HEK293 (cell line): ENCODE measurements around the gene USP21.

Source experiments
- CTCF ChIA-PET: fragments of 350-600 bp; formaldehyde crosslinking; extraction: SDS; loops from one replicate; lab custom pipeline; 2021; ENCODE audit warnings: antibody characterized with exemption; lab: Yijun Ruan, JAX
- POLR2A ChIA-PET: fragments of 300-600 bp; formaldehyde crosslinking; extraction: SDS; loops from one replicate; lab custom pipeline; 2020; ENCODE audit warnings: antibody characterized with exemption, inconsistent platforms; lab: Yijun Ruan, JAX
- H3K27ac ChIP-seq: fragments of 200-500 bp; sonication (Bioruptor generic); 2 replicates; pipeline ENCODE4 v1.5.1; 2014; ENCODE audit warnings: low read depth, low read length, control low read depth, inconsistent platforms; ENCODE audit errors: extremely low read depth
- H3K36me3 ChIP-seq, 2 experiments: fragments of 200-500 bp in 1 of 2; sonication (Bioruptor generic) in 1 of 2; 1 replicate in 1 of 2; 2 replicates in 1 of 2; pipeline ENCODE4 v1.5.1; 2014 to 2017; ENCODE audit warnings: inconsistent platforms in 2 of 2, low read length in 2 of 2; ENCODE audit not compliant: control insufficient read depth in 2 of 2, insufficient read depth in 1 of 2
- H3K4me1 ChIP-seq: fragments of 200-500 bp; sonication (Bioruptor generic); 2 replicates; pipeline ENCODE4 v1.5.1; 2014; ENCODE audit warnings: mild to moderate bottlenecking, low read length, inconsistent platforms; ENCODE audit not compliant: control insufficient read depth, insufficient read depth
- H3K4me3 ChIP-seq: 2 replicates; pipeline ENCODE4 v1.5.1; 2011; ENCODE audit warnings: low read depth, mild to moderate bottlenecking, control low read depth, low read length, moderate library complexity
- H3K9me3 ChIP-seq: fragments of 200-500 bp; sonication (Bioruptor generic); 2 replicates; pipeline ENCODE4 v1.5.1; 2014; ENCODE audit warnings: low read depth, low read length, inconsistent platforms; ENCODE audit not compliant: control insufficient read depth, insufficient read depth
- AEBP2 ChIP-seq: fragments of 450-650 bp; formaldehyde crosslinking; IDR thresholded peaks from 2 replicates; pipeline ENCODE4 v1.5.1; 2016; ENCODE audit warnings: missing biosample characterization, missing genetic modification characterization, borderline replicate concordance
- KLF9 ChIP-seq: fragments of 450-650 bp; formaldehyde crosslinking; IDR thresholded peaks from 2 replicates; pipeline ENCODE4 v1.5.1; 2016; ENCODE audit warnings: missing biosample characterization, missing genetic modification characterization, low read depth
- MYNN ChIP-seq: fragments of 450-650 bp; formaldehyde crosslinking; IDR thresholded peaks from 2 replicates; pipeline ENCODE4 v1.5.1; 2016; ENCODE audit warnings: missing biosample characterization, missing genetic modification characterization, borderline replicate concordance
- RBAK ChIP-seq: fragments of 450-650 bp; formaldehyde crosslinking; IDR thresholded peaks from 2 replicates; pipeline ENCODE4 v1.5.1; 2016; ENCODE audit warnings: missing biosample characterization, missing genetic modification characterization
- REST ChIP-seq: fragments of 450-650 bp; formaldehyde crosslinking; IDR thresholded peaks from 2 replicates; pipeline ENCODE4 v1.5.1; 2016; ENCODE audit warnings: missing biosample characterization, missing genetic modification characterization
- SALL2 ChIP-seq: fragments of 450-650 bp; formaldehyde crosslinking; IDR thresholded peaks from 2 replicates; pipeline ENCODE4 v1.5.0; 2017; ENCODE audit warnings: missing biosample characterization, mild to moderate bottlenecking, missing genetic modification characterization, borderline replicate concordance
- TRIM28 ChIP-seq: IDR thresholded peaks from 2 replicates; pipeline ENCODE4 v1.6.1; 2011; ENCODE audit warnings: low read length, control low read depth, borderline replicate concordance
- ZBTB20 ChIP-seq: fragments of 450-650 bp; formaldehyde crosslinking; IDR thresholded peaks from 2 replicates; pipeline ENCODE4 v1.5.1; 2016; ENCODE audit warnings: missing biosample characterization, missing genetic modification characterization
- ZBTB6 ChIP-seq: fragments of 450-650 bp; formaldehyde crosslinking; IDR thresholded peaks from 2 replicates; pipeline ENCODE4 v1.5.1; 2017; ENCODE audit warnings: missing biosample characterization, missing genetic modification characterization
- ZNF2 ChIP-seq: fragments of 450-650 bp; formaldehyde crosslinking; IDR thresholded peaks from 2 replicates; pipeline ENCODE4 v1.5.1; 2016; ENCODE audit warnings: missing biosample characterization, missing genetic modification characterization
- ZNF24 ChIP-seq: fragments of 450-650 bp; formaldehyde crosslinking; IDR thresholded peaks from 2 replicates; pipeline ENCODE4 v1.5.1; 2016; ENCODE audit warnings: missing biosample characterization, missing genetic modification characterization
- ZNF335 ChIP-seq: fragments of 450-650 bp; formaldehyde crosslinking; conservative IDR thresholded peaks from 2 replicates; pipeline ENCODE4 v1.5.1; 2016; ENCODE audit warnings: missing biosample characterization, missing genetic modification characterization
- ZNF37A ChIP-seq: fragments of 450-650 bp; IDR thresholded peaks from 2 replicates; pipeline ENCODE4 v1.5.1; 2018; ENCODE audit warnings: missing biosample characterization, missing genetic modification characterization
- ZNF426 ChIP-seq: fragments of 450-650 bp; formaldehyde crosslinking; IDR thresholded peaks from 2 replicates; pipeline ENCODE4 v1.5.1; 2017; ENCODE audit warnings: missing biosample characterization, missing genetic modification characterization, mild to moderate bottlenecking, inconsistent platforms, moderate library complexity
- ZNF514 ChIP-seq: fragments of 450-650 bp; formaldehyde crosslinking; IDR thresholded peaks from 2 replicates; pipeline ENCODE4 v1.5.1; 2016; ENCODE audit warnings: missing biosample characterization, missing genetic modification characterization
- ZNF610 ChIP-seq: fragments of 450-650 bp; formaldehyde crosslinking; IDR thresholded peaks from 2 replicates; pipeline ENCODE4 v1.5.1; 2016; ENCODE audit warnings: missing biosample characterization, missing genetic modification characterization, borderline replicate concordance
- ZNF747 ChIP-seq: fragments of 450-650 bp; formaldehyde crosslinking; IDR thresholded peaks from 2 replicates; pipeline ENCODE4 v1.5.1; 2016; ENCODE audit warnings: missing biosample characterization, missing genetic modification characterization
- TF ChIP-seq, protein P1 (sequence below): fragments of 450-650 bp; formaldehyde crosslinking; IDR thresholded peaks from 2 replicates; pipeline ENCODE4 v1.5.1; 2016; ENCODE audit warnings: missing biosample characterization, missing genetic modification characterization
- TF ChIP-seq, protein P2 (sequence below): fragments of 450-650 bp; formaldehyde crosslinking; IDR thresholded peaks from 2 replicates; pipeline ENCODE4 v1.5.1; 2016; ENCODE audit warnings: missing biosample characterization, missing genetic modification characterization
- TF ChIP-seq, protein P3 (sequence below): fragments of 450-650 bp; formaldehyde crosslinking; IDR thresholded peaks from 2 replicates; pipeline ENCODE4 v1.5.1; 2016; ENCODE audit warnings: missing biosample characterization, missing genetic modification characterization
- TF ChIP-seq, protein P4 (sequence below): fragments of 450-650 bp; formaldehyde crosslinking; IDR thresholded peaks from 2 replicates; pipeline ENCODE4 v1.5.1; 2016; ENCODE audit warnings: missing biosample characterization, missing genetic modification characterization

The USP21 gene

GRCh38 chr1:161137881-161138280, 21.4 kb upstream of the USP21 start (continued):
- TF ChIP-seq ZNF747 (tag by site-specific recombination): no peak
- no peak for TF ChIP-seq ZNF24 (tag by site-specific recombination)
- no peak for TF ChIP-seq TRIM28

GRCh38 chr1:161138431-161138830, 20.9 kb upstream of the USP21 start:
- H3K27ac ChIP-seq: no peak overlapping the region
- CTCF ChIA-PET: interaction anchor here (0.6 to 3.2 kb wide), 12 partner anchors 9 to 296 kb away, joined by 3 to 21 read pairs (median 4); partner anchors contain the start of gene KLHDC9
- peaks cover 0 to 7% of the 10 kb centered on the region in 2 experiments; a peak in 2 of 3 replicates for H3K36me3 ChIP-seq
- POLR2A ChIA-PET: interaction anchor here (1.1 kb wide), 1 partner anchor 21 kb away, joined by 3 read pairs; the partner anchor contains the start of genes NIT1 and PFDN2
- TF ChIP-seq, protein P1, sequence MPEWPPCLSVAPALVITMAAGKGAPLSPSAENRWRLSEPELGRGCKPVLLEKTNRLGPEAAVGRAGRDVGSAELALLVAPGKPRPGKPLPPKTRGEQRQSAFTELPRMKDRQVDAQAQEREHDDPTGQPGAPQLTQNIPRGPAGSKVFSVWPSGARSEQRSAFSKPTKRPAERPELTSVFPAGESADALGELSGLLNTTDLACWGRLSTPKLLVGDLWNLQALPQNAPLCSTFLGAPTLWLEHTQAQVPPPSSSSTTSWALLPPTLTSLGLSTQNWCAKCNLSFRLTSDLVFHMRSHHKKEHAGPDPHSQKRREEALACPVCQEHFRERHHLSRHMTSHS: no peak
- TF ChIP-seq, protein P2, sequence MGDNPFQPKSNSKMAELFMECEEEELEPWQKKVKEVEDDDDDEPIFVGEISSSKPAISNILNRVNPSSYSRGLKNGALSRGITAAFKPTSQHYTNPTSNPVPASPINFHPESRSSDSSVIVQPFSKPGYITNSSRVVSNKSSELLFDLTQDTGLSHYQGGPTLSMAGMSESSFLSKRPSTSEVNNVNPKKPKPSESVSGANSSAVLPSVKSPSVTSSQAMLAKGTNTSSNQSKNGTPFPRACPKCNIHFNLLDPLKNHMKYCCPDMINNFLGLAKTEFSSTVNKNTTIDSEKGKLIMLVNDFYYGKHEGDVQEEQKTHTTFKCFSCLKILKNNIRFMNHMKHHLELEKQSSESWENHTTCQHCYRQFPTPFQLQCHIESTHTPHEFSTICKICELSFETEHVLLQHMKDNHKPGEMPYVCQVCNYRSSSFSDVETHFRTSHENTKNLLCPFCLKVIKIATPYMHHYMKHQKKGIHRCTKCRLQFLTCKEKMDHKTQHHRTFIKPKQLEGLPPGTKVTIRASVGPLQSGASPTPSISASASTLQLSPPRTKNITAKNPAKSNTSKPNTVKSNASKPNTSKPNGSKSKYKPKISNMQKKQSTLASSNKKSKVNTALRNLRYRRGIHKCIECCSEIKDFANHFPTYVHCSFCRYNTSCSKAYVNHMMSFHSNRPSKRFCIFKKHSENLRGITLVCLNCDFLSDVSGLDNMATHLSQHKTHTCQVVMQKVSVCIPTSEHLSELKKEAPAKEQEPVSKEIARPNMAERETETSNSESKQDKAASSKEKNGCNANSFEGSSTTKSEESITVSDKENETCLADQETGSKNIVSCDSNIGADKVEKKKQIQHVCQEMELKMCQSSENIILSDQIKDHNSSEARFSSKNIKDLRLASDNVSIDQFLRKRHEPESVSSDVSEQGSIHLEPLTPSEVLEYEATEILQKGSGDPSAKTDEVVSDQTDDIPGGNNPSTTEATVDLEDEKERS: no peak
- TF ChIP-seq MYNN (tag by site-specific recombination) (no peak), TRIM28 (no peak), ZNF37A (no peak), ZNF610 (tag by site-specific recombination) (no peak), AEBP2 (tag by site-specific recombination) (no peak), ZBTB20 (no peak), RBAK (tag by site-specific recombination) (no peak), ZNF426 (tag by site-specific recombination) (no peak), ZBTB6 (tag by site-specific recombination) (no peak), SALL2 (no peak), KLF9 (tag by site-specific recombination) (no peak), ZNF514 (no peak), ZNF335 (tag by site-specific recombination) (no peak), ZNF2 (tag by site-specific recombination) (no peak), REST (no peak)
- TF ChIP-seq, protein P3, sequence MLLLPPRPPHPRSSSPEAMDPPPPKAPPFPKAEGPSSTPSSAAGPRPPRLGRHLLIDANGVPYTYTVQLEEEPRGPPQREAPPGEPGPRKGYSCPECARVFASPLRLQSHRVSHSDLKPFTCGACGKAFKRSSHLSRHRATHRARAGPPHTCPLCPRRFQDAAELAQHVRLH (tag by site-specific recombination): no peak
- TF ChIP-seq, protein P4, sequence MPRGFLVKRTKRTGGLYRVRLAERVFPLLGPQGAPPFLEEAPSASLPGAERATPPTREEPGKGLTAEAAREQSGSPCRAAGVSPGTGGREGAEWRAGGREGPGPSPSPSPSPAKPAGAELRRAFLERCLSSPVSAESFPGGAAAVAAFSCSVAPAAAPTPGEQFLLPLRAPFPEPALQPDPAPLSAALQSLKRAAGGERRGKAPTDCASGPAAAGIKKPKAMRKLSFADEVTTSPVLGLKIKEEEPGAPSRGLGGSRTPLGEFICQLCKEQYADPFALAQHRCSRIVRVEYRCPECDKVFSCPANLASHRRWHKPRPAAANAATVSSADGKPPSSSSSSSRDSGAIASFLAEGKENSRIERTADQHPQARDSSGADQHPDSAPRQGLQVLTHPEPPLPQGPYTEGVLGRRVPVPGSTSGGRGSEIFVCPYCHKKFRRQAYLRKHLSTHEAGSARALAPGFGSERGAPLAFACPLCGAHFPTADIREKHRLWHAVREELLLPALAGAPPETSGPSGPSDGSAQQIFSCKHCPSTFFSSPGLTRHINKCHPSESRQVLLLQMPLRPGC: no peak
- no peaks in the 10 kb centered on the region for H3K4me1 ChIP-seq
- H3K4me3 ChIP-seq: no peak overlapping the region
- no peaks in the 10 kb centered on the region for H3K9me3 ChIP-seq
